ENCODE measurements around the gene PDCD4. TPM values are rescaled to one million over a fixed set of nuclear protein-coding genes. Genes with fewer than 3 reads are reported as not detected.

The PDCD4 gene
- total RNA-seq (2014; rRNA removed; shearing (Covaris generic)) = 55.0 and 60.9 TPM in 2 replicates

DNA sequence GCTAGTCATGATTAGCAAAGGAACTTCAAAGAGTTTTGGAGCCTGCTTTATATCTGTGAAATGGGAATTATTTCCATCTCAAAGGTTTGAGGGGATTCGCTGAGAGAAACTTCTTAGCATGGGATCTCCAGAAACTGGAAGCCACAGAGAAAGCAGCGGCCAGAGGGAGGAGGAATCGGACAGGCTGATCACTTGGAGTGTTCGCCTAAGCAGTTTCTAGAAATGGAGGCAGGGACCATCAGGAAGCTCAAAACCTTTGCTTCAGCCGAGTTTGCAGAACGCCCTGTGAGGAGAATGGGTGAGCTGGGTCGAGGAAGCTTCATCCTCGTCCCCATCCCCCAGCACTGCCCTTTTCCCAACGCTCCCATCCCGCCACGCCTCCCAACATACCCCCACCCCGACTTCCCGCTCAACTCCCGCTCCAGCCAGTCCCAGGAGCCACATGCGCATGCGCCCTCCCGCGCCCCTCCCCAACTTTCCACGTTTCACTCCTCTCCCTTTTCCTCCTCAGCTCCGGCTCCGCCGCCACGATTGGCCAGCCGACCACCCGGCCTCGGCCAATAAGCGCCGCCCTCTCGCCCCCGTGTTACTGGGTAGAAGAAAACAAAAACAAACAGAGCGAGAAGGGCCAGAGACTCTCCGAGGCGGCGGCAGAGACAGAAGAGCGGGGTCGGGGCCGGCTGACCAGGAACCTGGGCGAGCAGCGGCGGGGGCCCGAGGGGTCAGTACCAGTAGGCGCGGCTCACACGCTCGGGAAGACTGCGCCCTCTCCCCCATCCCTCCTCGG is at the start of gene PDCD4:
Gene PDCD4 (plus strand): TSS at position 631 of the 787 bp plus-strand sequence. CDS start 4,100 bp downstream, outside the sequence.
- peak; percentile 99 to 100 for DNase-seq

DNA sequence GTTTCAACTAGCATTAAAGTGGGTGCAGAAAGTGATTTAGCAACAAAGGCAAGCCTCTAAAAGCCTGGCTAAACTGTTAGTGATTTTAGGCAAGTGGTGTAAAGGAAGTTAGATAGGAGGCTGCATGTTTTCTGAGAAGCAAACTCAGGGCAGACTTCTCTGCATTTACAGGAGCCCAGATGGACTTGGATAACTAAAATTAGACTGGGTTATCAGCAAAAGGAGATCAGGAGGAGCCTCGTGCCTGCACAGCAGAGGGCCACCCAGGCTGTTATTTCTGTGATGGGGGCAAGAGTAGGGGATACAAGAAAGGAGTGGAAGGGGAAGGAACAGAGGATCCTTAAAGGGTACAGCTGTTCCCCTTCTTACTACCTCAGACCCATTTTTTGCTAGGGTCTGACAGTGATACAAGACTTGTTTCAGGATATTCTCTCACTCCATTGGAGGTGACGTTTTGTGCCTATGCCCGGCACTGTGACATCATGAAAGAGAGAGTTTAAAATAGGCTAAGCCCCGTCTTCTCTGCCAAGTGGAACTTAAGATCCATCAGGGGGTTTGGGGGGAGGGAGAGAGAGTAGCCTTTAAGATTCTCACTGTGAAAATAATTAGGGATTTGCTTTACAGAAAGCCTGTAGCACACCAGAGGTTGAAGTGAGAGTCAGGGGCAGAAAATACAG is 49.6 kb upstream of the PDCD4 start:
- Histone ChIP-seq H3K9me3 (replicated peaks) (no peaks in the 10 kb centered on the region), H3K4me1 (no peaks in the 10 kb centered on the region), H3K36me3 (peaks cover 14% of the 10 kb centered on the region), H3K27ac (no peak overlapping the region), H3K4me3 (no peak overlapping the region), H3K27me3 (no peaks in the 10 kb centered on the region)
- no peak for DNase-seq

More for the DNA sequence above, at the start of gene PDCD4:
- Histone ChIP-seq H3K27me3 (no peaks in the 10 kb centered on the region), H3K36me3 (no peaks in the 10 kb centered on the region), H3K4me1 (peaks cover 42% of the 10 kb centered on the region), H3K27ac (peak within 1 kb of the TSS; percentile 96), H3K4me3 (peak within 1 kb of the TSS; percentile 77), H3K9me3 (replicated peaks) (no peaks in the 10 kb centered on the region)

DNA sequence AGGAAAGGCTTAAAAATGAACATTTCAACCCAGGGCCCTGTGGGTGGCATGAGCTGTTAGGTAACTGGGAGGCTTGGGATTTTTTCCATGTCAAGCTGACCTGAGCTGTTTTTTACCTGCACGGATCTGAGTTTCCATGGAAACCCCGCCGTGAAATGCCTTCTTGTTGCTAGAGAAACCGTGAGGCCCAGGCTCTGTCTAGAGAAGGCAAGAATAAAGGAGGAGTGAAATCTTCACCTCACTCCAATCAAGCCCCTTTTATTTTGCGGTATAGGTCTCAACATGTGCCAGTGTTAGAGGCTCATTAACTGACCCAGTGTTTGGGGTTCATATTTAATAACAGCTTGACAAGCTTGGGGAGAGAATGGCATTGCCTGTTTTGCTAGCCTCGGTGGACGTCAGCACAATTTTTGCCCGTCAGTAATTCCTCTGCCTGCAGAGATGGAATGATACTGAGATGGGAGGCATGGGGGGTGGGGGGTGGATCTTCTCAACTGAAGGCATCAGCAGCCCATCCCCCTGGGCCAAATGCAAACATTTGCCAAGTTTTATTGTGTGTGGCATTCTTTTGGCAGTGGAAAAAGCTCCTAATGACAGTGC is 48.9 kb upstream of the PDCD4 start:
- Histone ChIP-seq H3K27me3 (no peaks in the 10 kb centered on the region), H3K9me3 (replicated peaks) (no peaks in the 10 kb centered on the region), H3K36me3 (peaks cover 14% of the 10 kb centered on the region), H3K27ac (no peak overlapping the region), H3K4me1 (no peaks in the 10 kb centered on the region), H3K4me3 (no peak overlapping the region)
- no peak for DNase-seq

DNA sequence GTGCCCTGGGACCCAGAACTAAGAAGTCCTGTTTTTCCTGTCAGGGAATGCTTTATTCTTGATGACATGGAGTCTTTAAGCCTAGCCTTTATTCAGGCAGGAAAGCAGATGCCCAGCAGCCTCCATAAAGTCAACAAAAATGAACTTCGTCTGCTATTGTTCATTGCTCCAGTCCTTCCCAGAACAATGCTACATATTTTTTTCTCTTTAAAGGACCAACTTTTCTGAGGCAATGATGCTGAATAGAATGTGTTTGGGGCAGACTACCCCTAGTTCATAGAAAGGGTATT is 47.6 kb upstream of the PDCD4 start:
- H3K36me3 ChIP-seq = peaks cover 14% of the 10 kb centered on the region
- H3K4me1 ChIP-seq = no peaks in the 10 kb centered on the region

DNA sequence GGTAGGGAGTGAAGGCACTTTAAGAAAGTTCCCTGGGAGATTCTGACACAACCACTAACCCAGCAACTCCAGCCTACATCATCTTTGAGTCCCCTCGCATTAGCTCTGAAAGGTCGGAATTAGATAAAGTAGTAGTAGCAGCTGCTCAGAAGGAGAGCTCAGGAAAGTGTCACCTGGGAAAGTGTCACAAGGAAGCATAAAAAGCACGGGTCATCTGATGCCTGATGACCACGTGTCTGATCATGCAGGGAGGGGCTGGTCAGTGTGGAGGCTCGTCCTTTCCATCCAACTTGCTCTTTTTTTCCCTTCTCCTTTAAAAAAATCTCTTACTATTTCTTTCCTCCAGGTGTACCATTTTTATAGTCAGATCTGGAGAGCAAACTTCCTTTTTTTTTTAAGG is 47.1 kb upstream of the PDCD4 start:
- no peak for DNase-seq
- Histone ChIP-seq H3K4me3 (no peak overlapping the region), H3K9me3 (replicated peaks) (no peaks in the 10 kb centered on the region), H3K4me1 (no peaks in the 10 kb centered on the region), H3K36me3 (peaks cover 14% of the 10 kb centered on the region), H3K27ac (no peak overlapping the region), H3K27me3 (no peaks in the 10 kb centered on the region)

More for the DNA sequence above, 47.6 kb upstream of the PDCD4 start:
- no peaks in the 10 kb centered on the region for H3K27me3 ChIP-seq
- H3K9me3 ChIP-seq (replicated peaks) = no peaks in the 10 kb centered on the region
- no peak overlapping the region for H3K4me3 ChIP-seq
- DNase-seq = no peak
- no peak overlapping the region for H3K27ac ChIP-seq

DNA sequence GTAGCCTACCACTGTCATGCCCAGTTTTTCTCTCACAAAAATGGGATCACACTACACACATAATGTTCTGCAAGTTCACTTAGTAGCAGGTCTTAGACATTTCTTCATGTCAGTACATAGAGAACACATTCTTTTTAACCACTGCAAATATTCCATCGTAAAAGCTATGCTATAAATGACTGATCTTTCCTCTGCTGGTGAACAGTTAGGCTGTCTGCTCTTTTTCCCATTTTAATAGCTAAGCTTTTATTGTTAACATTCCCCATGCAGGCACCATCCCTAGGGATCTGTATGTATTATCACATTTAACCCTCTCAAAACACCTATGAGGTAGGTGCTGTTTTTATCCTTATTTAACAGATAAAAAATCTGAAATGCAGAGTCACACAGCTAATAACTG is 46.2 kb upstream of the PDCD4 start:
- peaks cover 6% of the 10 kb centered on the region; the same call in 1 of the 2 replicates for H3K36me3 ChIP-seq
- H3K27me3 ChIP-seq = no peaks in the 10 kb centered on the region
- H3K4me3 ChIP-seq = no peak overlapping the region
- no peak for DNase-seq
- H3K4me1 ChIP-seq = no peaks in the 10 kb centered on the region
- no peak overlapping the region for H3K27ac ChIP-seq
- no peaks in the 10 kb centered on the region for H3K9me3 ChIP-seq (replicated peaks)

DNA sequence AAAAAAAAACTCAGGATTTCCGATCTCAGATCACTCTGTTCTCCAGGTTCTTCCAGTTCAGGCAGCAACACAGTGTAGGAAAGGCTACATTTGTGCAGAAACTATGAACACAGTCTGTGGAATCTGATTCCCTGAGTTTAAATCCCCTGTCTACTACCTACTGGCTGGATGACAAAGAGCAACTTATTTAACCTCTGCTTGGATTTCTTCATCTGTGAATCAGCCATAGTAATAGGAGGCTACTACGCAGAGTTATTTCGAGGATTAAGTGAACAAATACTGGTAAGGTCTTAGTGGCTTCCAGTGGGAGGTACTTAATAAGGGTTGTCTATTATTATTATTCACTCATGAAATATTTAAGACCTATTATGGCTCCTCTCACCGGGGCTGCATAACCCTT is 44.3 kb upstream of the PDCD4 start:
- H3K27me3 ChIP-seq = no peaks in the 10 kb centered on the region
- DNase-seq = no peak
- H3K36me3 ChIP-seq = no peaks in the 10 kb centered on the region; the same call in none of the 2 replicates

DNA sequence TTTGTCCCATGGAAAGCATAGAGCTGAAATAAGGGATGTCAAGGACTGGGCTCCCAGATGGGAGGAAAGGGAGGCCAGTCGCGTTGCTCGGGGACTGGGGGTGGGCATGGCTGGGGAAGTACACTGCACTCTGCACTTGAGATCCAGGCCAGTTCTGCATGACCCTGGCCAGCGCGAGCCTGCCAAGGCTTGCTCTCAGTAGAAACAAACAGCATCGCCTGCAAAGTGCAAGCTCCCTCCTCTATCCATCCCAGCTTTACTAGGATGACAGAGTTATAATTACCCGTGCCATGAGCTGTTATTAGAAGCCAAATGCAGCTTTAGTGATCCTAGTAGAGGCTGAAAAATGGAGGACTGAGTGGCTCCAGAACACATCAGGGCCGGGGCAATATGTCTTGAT is 43.9 kb upstream of the PDCD4 start:
- no peak overlapping the region for H3K27ac ChIP-seq
- H3K36me3 ChIP-seq = no peaks in the 10 kb centered on the region; the same call in none of the 2 replicates
- no peak overlapping the region for H3K4me3 ChIP-seq
- H3K27me3 ChIP-seq = no peaks in the 10 kb centered on the region
- H3K4me1 ChIP-seq = no peaks in the 10 kb centered on the region
- no peaks in the 10 kb centered on the region for H3K9me3 ChIP-seq (replicated peaks)
- DNase-seq = no peak

More for the DNA sequence above, 44.3 kb upstream of the PDCD4 start:
- Histone ChIP-seq H3K27ac (no peak overlapping the region), H3K9me3 (replicated peaks) (no peaks in the 10 kb centered on the region), H3K4me1 (no peaks in the 10 kb centered on the region), H3K4me3 (no peak overlapping the region)

DNA sequence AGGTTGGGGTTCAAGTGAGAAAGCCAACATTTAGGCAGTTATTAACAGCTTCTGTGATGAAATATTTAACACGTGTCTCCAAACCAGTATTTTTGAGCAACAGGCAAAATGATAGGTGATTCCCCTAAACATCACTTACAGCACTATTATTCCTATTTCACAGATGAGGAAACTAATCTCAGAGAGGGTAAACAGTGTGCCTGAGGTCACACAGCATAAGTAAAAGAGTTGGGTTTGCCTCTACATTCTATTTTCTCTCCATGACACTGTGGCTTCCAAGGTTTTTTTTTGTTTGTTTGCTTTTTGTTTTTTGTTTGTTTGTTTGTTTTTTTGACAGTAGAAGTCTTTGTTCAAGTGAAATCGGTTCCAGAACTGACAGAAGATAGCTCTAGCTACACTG is 43.2 kb upstream of the PDCD4 start:
- no peaks in the 10 kb centered on the region for H3K27me3 ChIP-seq
- peaks cover 2% of the 10 kb centered on the region for H3K36me3 ChIP-seq
- DNase-seq = no peak
- no peaks in the 10 kb centered on the region for H3K4me1 ChIP-seq
- no peak overlapping the region for H3K27ac ChIP-seq
- H3K4me3 ChIP-seq = no peak overlapping the region
- no peaks in the 10 kb centered on the region for H3K9me3 ChIP-seq (replicated peaks)

DNA sequence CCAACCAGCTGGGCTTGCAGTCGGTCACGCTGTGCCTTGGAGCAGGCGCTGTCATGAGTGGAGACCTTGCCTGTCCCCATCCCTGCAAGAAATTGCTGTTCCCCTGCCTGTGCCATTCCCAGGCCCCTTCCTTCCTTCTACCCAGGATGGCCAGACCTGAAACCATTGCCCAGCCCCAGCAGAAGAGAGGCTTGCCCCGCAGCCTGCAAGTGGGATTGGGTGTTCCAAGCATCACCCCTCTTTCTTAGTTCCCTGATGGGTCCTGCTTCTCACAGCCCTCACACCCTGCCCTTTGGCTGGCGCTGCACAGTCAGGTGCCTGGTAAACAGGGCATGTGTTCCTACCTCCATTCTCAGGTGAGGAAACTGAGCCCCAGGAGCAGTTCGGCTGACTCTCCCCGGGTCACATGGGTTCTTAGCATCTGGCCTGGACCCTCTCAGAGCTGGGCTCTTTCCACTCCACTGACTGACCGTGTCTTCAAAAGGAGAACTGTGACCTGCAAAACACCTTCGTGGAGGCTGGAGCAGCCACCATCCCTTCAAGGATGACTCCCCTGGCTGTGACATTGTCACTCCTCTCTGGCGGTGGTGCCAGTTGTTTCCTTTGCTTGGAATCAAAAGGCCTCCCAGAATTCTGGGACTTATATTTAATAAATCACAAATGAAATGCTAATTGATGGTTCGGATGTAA is 41.9 kb upstream of the PDCD4 start:
- Histone ChIP-seq H3K4me1 (no peaks in the 10 kb centered on the region), H3K36me3 (peaks cover 6% of the 10 kb centered on the region), H3K4me3 (no peak overlapping the region)

DNA sequence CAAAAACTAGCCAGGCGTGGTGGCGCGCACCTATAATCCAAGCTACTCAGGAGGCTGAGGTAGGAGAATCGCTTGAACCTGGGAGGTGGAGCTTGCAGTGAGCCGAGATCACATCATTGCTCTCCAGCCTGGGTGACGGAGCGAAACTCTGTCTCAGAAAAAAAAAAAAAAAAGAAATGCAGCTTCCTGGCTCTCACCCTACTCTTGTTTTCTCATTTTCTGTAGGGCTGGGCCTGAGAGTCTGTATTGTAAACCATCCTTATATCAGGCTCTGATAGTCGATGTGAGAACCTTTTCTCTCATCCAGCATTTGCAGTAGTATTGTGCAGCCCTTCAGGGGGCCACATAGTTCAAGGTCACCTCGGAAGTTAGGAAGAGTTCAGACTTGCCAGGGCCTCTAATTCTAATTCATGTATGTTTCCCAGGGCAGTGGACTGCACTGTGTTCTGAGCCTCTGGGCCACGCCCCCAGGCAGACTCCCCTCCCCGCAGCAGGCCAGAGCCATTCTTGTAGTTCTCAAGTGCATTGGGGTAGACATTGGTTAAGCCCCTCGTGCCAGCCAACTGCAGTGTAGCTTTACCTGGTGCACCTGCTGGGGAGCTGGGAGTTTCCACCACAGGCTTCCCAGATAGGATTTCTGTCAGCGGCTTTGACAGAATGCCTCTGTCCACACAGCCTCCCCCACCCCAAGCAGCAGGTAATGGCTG is 38.3 kb upstream of the PDCD4 start:
- H3K9me3 ChIP-seq (replicated peaks) = no peaks in the 10 kb centered on the region
- H3K4me1 ChIP-seq = no peaks in the 10 kb centered on the region
- H3K27me3 ChIP-seq = no peaks in the 10 kb centered on the region
- no peak overlapping the region for H3K4me3 ChIP-seq
- H3K27ac ChIP-seq = no peak overlapping the region
- DNase-seq = no peak
- H3K36me3 ChIP-seq = peaks cover 20% of the 10 kb centered on the region

More for the DNA sequence above, 41.9 kb upstream of the PDCD4 start:
- Histone ChIP-seq H3K27me3 (no peaks in the 10 kb centered on the region), H3K9me3 (replicated peaks) (no peaks in the 10 kb centered on the region), H3K27ac (no peak overlapping the region)
- no peak for DNase-seq

DNA sequence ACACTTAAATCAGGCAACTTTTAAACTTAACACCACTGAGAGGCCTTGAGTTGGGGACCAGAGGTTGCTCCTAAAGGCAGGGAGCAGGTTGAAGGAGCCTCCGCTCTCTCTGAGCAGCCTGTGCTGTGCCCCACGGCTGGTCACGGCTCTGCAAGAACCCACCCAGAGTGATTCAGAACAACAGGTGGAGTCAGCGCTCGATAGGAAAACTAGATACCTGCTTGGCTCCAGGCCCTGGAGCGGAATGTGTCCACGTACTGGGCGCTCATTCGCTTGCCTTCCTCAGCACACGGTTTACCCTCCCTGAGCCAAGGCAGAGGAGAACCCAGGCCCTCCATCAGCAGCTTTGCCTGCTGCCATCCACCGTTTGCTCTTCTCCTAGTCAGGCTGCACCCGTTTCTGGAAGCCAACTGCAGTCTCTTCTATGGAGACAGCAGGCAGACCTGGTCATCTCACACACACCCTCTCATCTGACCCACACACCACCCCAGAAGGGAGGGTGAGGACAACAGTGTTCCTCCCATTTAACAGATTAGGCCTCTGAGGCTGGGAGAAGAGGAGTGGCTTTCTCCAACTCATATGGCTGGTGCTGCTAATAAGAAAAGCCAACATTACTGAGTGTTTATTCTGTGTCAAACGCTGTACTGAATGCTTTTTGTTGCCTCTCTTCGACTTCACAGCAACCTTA is 37.6 kb upstream of the PDCD4 start:
- H3K4me3 ChIP-seq = no peak overlapping the region
- H3K27me3 ChIP-seq = no peaks in the 10 kb centered on the region
- 0 out of 2 replicates have a peak, but pooled peaks cover 4% of the 10 kb centered on the region for H3K9me3 ChIP-seq (replicated peaks)
- no peaks in the 10 kb centered on the region for H3K4me1 ChIP-seq
- peaks cover 20% of the 10 kb centered on the region for H3K36me3 ChIP-seq
- DNase-seq = no peak
- H3K27ac ChIP-seq = no peak overlapping the region

DNA sequence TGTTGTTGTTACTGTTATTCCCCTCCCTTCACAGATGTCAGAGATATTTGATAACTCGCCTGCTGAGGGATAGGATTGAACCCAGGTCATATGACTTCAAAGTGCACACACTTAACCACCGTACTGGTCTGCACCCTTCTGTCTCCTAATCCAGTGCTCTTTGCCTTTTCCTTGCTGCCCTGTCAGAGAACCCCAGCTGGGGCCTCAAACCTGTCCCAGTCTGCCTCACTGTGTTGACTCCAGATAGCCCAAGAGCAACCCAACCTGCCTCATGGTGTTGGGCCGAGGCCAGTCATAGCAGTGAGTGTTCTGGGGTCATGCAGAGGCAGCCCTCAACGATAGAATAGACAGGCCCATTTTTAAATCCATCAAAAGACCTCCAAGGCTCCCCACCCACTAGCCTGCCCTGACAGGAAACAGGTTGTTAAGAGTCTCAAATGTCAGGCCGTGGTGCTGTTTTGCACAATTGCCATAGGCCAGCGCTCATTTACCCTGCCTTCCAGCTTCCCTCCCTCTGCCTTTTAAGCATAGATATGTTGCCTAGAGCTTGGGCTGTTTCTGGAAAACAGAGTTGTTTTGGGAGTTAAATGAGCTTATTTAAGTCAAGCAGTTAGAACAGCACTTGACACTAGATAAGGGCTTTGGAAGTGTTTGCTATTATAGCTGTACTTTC is 37.0 kb upstream of the PDCD4 start:
- DNase-seq = peak in 1 of 2 experiments; percentile 53
- H3K27me3 ChIP-seq = no peaks in the 10 kb centered on the region
- no peak overlapping the region for H3K4me3 ChIP-seq
- no peak overlapping the region for H3K27ac ChIP-seq
- peaks cover 20% of the 10 kb centered on the region for H3K36me3 ChIP-seq
- no peaks in the 10 kb centered on the region for H3K4me1 ChIP-seq
- 0 out of 2 replicates have a peak, but pooled peaks cover 4% of the 10 kb centered on the region for H3K9me3 ChIP-seq (replicated peaks)

Measured in SJCRH30 (cell line).